Testis (tissue), 3 donors: ENCODE measurements around the gene BCL7B. TPM values are rescaled to one million over a fixed set of nuclear protein-coding genes. Genes with fewer than 3 reads are reported as not detected.

Experiments
- DNase-seq: peaks from one replicate; pipeline ENCODE4 v3.0.0-alpha.2; 2019
- H3K27ac ChIP-seq, 2 donors: fragments of 200-600 bp; sonication (generic); one replicate each; pipeline ENCODE4 v1.5.1; 2019
- H3K27me3 ChIP-seq: fragments of 200-600 bp; sonication (generic); one replicate; pipeline ENCODE4 v1.5.1; 2019
- H3K36me3 ChIP-seq: fragments of 200-600 bp; sonication (generic); one replicate; pipeline ENCODE4 v1.5.1; 2017; ENCODE audit warnings: low read depth; ENCODE audit errors: missing control alignments
- H3K4me1 ChIP-seq: fragments of 200-600 bp; sonication (generic); one replicate; pipeline ENCODE4 v1.5.1; 2019
- H3K4me3 ChIP-seq, 2 donors: fragments of 200-600 bp; sonication (generic); one replicate each; pipeline ENCODE4 v1.5.1; 2017 to 2019
- H3K9me3 ChIP-seq: fragments of 200-600 bp; sonication (generic); one replicate; pipeline ENCODE4 v1.5.1; 2017
- POLR2A ChIP-seq: fragments of 450-650 bp; IDR thresholded peaks from one replicate; pipeline ENCODE4 v1.6.1; 2017; ENCODE audit warnings: antibody characterized with exemption, mild to moderate bottlenecking, moderate library complexity
- WGBS, 2 donors: methylation state at CpG; one replicate each; pipeline ENCODE4 v1.1.5; 2018; 5-methylcytosine and 5-hydroxymethylcytosine counted together
- intact Hi-C: fragments of 100-400 bp; cut with DNase I; formaldehyde crosslinking; loops from one replicate; pipeline ENCODE4 v1.15.1; 2023; ENCODE audit warnings: low total_unique reads
- polyA plus RNA-seq: library from polyadenylated mRNA; stranded (reverse); fragments of 350-450 nt; fragmentation: Illumina TruSeq; extraction: RNeasy Lipid Tissue Mini Kit (QIAGEN cat#74804); gene quantifications from one replicate; pipeline ENCODE4 v1.2.3, GENCODE V29; 2014; ENCODE audit warnings: low read depth, low replicate concordance; ENCODE audit not compliant: insufficient read depth
- total RNA-seq, 2 donors: library from RNA; depleted of rRNA; stranded (reverse); fragments of >200 nt; gene quantifications; one replicate each; pipeline ENCODE4 v1.2.3, GENCODE V29; 2016
- TF ChIP-seq, protein P1 (sequence below), 3 experiments: fragments of 450-650 bp in 2 of 3; fragments of 200-600 bp in 1 of 3; sonication (generic) in 1 of 3; IDR thresholded peaks; one replicate each; pipeline ENCODE4 v1.5.1; 2016 to 2019; ENCODE audit warnings: antibody characterized with exemption in 3 of 3, mild to moderate bottlenecking in 2 of 3, moderate library complexity in 1 of 3

The BCL7B gene
- total and polyA plus RNA-seq, 3 donors from 2014 or later, result 83.0 to 91.1 (median 88.9) TPM

DNA sequence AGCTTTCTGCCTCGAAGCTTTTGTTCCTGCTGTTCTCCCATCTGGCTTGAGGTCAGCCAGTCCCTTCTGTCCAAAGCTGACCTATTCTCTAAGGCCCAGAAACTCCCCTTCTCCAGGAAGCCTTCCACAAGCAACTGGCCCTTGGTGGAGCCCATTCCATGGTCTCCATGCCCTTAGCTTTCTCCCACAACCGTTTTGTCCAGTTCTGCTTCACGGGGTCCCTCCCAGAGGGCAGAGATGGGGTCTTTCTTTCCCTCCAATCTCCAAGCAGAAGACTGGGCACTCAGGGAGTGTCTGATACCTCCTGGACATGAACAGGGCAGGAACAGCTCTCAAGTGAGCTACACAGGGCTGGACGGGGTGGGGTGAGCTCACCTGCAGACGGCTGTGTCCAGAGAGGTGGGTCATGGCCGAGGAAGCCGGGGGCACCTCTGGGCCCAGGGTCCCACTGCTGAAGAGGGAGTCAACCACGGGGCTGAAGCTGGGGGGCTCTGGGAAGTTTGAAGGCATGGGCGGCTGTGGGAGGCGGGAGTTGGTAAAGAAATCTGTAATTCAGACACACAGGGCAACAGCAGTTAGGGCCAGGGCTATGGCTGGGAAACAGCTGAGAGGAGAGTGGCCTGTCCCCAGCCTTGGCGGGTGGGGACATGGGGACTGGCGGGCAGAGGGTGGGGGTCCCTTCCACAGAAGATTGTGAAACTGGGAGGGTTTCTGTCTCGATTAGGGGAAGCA lies 41.8 kb upstream of the BCL7B start:
- Histone ChIP-seq H3K4me1 (no peaks in the 10 kb centered on the region), H3K4me3 (no peak overlapping the region), H3K9me3 (no peaks in the 10 kb centered on the region), H3K27me3 (no peaks in the 10 kb centered on the region), H3K27ac (no peak overlapping the region), H3K36me3 (no peaks in the 10 kb centered on the region)
- TF ChIP-seq, protein P1, sequence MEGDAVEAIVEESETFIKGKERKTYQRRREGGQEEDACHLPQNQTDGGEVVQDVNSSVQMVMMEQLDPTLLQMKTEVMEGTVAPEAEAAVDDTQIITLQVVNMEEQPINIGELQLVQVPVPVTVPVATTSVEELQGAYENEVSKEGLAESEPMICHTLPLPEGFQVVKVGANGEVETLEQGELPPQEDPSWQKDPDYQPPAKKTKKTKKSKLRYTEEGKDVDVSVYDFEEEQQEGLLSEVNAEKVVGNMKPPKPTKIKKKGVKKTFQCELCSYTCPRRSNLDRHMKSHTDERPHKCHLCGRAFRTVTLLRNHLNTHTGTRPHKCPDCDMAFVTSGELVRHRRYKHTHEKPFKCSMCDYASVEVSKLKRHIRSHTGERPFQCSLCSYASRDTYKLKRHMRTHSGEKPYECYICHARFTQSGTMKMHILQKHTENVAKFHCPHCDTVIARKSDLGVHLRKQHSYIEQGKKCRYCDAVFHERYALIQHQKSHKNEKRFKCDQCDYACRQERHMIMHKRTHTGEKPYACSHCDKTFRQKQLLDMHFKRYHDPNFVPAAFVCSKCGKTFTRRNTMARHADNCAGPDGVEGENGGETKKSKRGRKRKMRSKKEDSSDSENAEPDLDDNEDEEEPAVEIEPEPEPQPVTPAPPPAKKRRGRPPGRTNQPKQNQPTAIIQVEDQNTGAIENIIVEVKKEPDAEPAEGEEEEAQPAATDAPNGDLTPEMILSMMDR (IDR thresholded peaks at IDR 0.05), result no peak
- no peak for TF ChIP-seq POLR2A
- 70 to 73% methylated on average over 13 of the region's 13 CpGs for whole genome bisulfite sequencing, 2 donors
- DNase-seq, result no peak
- intact Hi-C loops, result no loop called here

DNA sequence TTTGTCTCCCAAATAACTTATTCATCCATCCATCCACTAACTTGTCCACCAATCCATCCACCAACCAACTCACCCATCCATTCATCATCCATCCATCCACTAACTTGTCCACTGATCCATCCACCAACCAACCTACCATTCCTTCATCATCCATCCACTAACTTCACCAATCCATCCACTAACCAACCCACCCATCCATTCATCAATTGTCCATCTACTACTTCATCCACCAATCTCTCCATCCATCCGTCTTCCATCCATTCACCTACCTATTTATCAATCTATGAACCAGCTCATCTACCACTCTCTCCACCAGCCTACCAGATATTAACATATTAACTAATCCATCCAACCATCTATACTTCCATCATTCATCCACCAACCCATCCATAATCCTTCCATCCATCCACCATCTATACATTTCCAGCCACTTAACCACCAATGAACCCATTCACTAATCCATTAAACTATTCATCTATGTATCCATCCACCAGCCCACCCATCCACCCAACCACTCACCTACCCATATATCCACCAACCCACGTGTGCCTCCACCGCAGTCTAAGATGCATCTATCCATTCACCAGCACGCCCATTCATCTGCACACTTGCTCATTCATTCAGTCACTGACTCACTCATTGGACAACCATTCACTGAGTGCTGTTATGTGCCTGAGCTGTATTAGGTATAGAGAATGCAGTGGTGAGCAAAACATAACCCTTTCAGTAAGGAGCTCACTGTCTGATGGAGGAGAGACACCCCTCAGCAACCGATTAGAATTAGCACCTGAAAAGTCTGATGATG lies 40.7 kb upstream of the BCL7B start:
- H3K4me3 ChIP-seq, result no peak overlapping the region
- H3K27ac ChIP-seq, result no peak overlapping the region
- 93% methylated on average over 5 of the region's 5 CpGs for WGBS, 2 donors
- TF ChIP-seq, protein P1 (IDR thresholded peaks at IDR 0.05), result no peak
- no peak for TF ChIP-seq POLR2A
- intact Hi-C loops, result no loop called here
- no peaks in the 10 kb centered on the region for H3K36me3 ChIP-seq
- no peaks in the 10 kb centered on the region for H3K4me1 ChIP-seq
- H3K9me3 ChIP-seq, result no peaks in the 10 kb centered on the region
- no peaks in the 10 kb centered on the region for H3K27me3 ChIP-seq
- no peak for DNase-seq

- TF ChIP-seq, protein P1 (IDR thresholded peaks at IDR 0.05), result no peak
- TF ChIP-seq POLR2A, result no peak
- 72 to 75% methylated on average over 25 to 37 of the region's 37 CpGs for WGBS, 2 donors
- Histone ChIP-seq H3K36me3 (no peaks in the 10 kb centered on the region), H3K27me3 (no peaks in the 10 kb centered on the region), H3K27ac (no peak overlapping the region), H3K4me3 (no peak overlapping the region), H3K4me1 (no peaks in the 10 kb centered on the region), H3K9me3 (no peaks in the 10 kb centered on the region)
- intact Hi-C loops, result no loop called here
- DNase-seq, result no peak
These were observed 38.9 kb upstream of the BCL7B start for GRCh38 chr7:73596191-73597065.

- no peak for DNase-seq
- no peaks in the 10 kb centered on the region for H3K27me3 ChIP-seq
- intact Hi-C loops, result no loop called here
- no peaks in the 10 kb centered on the region for H3K4me1 ChIP-seq
- no peaks in the 10 kb centered on the region for H3K36me3 ChIP-seq
- TF ChIP-seq, protein P1 (IDR thresholded peaks at IDR 0.05), result no peak
- TF ChIP-seq POLR2A, result no peak
- H3K4me3 ChIP-seq, result no peak overlapping the region
- H3K27ac ChIP-seq, result no peak overlapping the region
- H3K9me3 ChIP-seq, result no peaks in the 10 kb centered on the region
- 87% methylated on average over 6 of the region's 9 CpGs; no CpG with 5 or more reads in 1 of the 2 donors for WGBS, 2 donors
These were observed 37.9 kb upstream of the BCL7B start for GRCh38 chr7:73595358-73595757.
